Neural crest cell (in vitro differentiated cells): ENCODE measurements around the gene GLT1D1. TPM values are rescaled to one million over a fixed set of nuclear protein-coding genes. Genes with fewer than 3 reads are reported as not detected.
A peak's percentile ranks its signal among the peaks of the same experiment; 100 is the strongest.
"Not testable (repeated sequence)": the region's sequence is repeated elsewhere in the genome, so short reads cannot be mapped to it uniquely, and the experiment has no call there.

ENCODE experiments used
- DNase-seq: peaks from one replicate; pipeline ENCODE4 v3.0.0; 2021; ENCODE audit warnings: low read depth, mixed read lengths, low spot score
- H3K27ac Mint-ChIP-seq: one replicate; pipeline ENCODE4 v1.8.0; 2021; ENCODE audit warnings: mild to moderate bottlenecking, mixed read lengths; ENCODE audit not compliant: unreplicated experiment
- H3K27me3 Mint-ChIP-seq: 2 replicates; pipeline ENCODE4 v1.8.0; 2021; ENCODE audit warnings: low read depth, mild to moderate bottlenecking, mixed read lengths
- H3K36me3 Mint-ChIP-seq: 2 replicates; pipeline ENCODE4 v1.8.0; 2021; ENCODE audit warnings: low read depth, mild to moderate bottlenecking, mixed read lengths
- H3K4me1 Mint-ChIP-seq: 2 replicates; pipeline ENCODE4 v1.8.0; 2021; ENCODE audit warnings: mixed read lengths
- H3K4me3 Mint-ChIP-seq: one replicate; pipeline ENCODE4 v1.8.0; 2021; ENCODE audit warnings: mild to moderate bottlenecking, mixed read lengths
- H3K9me3 Mint-ChIP-seq: 2 replicates; pipeline ENCODE4 v1.8.0; 2021; ENCODE audit warnings: mixed read lengths
- long read RNA-seq: library from polyadenylated mRNA; unstranded; transcript quantifications from one replicate; pipeline ENCODE4 v2.0.0, GENCODE V29; 2020
- total RNA-seq: library from RNA; stranded (reverse); gene quantifications from 2 replicates; pipeline ENCODE4 v1.2.1, GENCODE V29; 2021
- TF ChIP-seq, protein P1 (sequence below): fragments of 200-600 bp; sonication (generic); conservative IDR thresholded peaks from 2 replicates; pipeline ENCODE4 v1.5.0; 2021; ENCODE audit warnings: antibody characterized with exemption, mild to moderate bottlenecking

The GLT1D1 gene
- total RNA-seq: 7.4 and 8.6 TPM in 2 replicates
- long read RNA-seq: 0 reads

DNA sequence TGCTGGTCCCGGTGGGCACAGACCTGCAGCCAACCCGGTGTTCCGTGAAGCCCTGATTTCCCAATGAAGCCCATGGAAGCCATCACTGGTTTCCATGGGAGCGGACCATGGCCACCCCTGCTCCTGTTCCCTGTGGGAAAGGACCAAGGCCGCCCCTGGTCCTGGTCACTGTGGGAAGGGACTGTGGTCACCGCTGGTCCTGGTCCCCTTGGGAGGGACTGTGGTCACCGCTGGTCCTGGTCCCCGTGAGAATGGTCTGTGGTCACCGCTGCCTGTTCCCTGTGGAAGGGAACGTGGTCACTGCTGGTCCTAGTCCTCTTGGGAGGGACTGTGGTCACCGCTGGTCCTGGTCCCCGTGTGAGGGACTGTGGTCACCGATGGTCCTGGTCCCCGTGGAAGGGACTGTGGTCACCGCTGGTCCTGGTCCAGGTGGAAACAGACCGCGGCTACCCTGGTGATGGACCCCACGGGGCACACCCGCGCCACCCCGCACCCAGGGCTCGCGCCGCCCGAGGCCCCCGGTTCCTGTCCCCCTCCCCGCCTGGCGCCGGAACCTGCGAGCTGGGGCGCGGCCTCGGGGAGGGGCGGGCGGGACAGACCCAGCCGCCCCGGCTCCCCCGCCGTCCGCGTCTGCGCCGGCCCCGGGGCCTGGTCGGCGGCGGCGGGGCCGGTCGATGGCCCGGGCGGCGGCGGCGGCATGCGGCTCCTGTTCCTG, at the start of gene GLT1D1:
Gene GLT1D1 (plus strand): TSS at position 594 of the 715 bp plus-strand sequence. CDS start 104 bp downstream, at position 698.
- Mint-ChIP-seq H3K27ac (no peak within 1 kb of the TSS), H3K4me1 (peaks cover 28% of the 10 kb centered on the region), H3K27me3 (peaks cover 17% of the 10 kb centered on the region), H3K4me3 (peak within 1 kb of the TSS; percentile 79), H3K9me3 (peaks cover 5% of the 10 kb centered on the region), H3K36me3 (peaks cover 2% of the 10 kb centered on the region)
- TF ChIP-seq, protein P1, sequence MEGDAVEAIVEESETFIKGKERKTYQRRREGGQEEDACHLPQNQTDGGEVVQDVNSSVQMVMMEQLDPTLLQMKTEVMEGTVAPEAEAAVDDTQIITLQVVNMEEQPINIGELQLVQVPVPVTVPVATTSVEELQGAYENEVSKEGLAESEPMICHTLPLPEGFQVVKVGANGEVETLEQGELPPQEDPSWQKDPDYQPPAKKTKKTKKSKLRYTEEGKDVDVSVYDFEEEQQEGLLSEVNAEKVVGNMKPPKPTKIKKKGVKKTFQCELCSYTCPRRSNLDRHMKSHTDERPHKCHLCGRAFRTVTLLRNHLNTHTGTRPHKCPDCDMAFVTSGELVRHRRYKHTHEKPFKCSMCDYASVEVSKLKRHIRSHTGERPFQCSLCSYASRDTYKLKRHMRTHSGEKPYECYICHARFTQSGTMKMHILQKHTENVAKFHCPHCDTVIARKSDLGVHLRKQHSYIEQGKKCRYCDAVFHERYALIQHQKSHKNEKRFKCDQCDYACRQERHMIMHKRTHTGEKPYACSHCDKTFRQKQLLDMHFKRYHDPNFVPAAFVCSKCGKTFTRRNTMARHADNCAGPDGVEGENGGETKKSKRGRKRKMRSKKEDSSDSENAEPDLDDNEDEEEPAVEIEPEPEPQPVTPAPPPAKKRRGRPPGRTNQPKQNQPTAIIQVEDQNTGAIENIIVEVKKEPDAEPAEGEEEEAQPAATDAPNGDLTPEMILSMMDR: no peak
- DNase-seq: no peak

- Mint-ChIP-seq H3K27me3 (no peaks in the 10 kb centered on the region), H3K27ac (no peak overlapping the region), H3K4me1 (no peaks in the 10 kb centered on the region), H3K4me3 (no peak overlapping the region), H3K36me3 (peaks cover 39% of the 10 kb centered on the region), H3K9me3 (no peaks in the 10 kb centered on the region)
- TF ChIP-seq, protein P1: no peak
- no peak for DNase-seq
These were observed 49.5 kb upstream of the GLT1D1 start for GRCh38 chr12:128803788-128804187.

- Mint-ChIP-seq H3K36me3 (peaks cover 39% of the 10 kb centered on the region), H3K27me3 (no peaks in the 10 kb centered on the region), H3K27ac (no peak overlapping the region), H3K9me3 (no peaks in the 10 kb centered on the region), H3K4me1 (no peaks in the 10 kb centered on the region), H3K4me3 (no peak overlapping the region)
- TF ChIP-seq, protein P1: no peak
- DNase-seq: no peak
These were observed 48.5 kb upstream of the GLT1D1 start for GRCh38 chr12:128804762-128805161.

GRCh38 chr12:128805406-128805805, 47.9 kb upstream of the GLT1D1 start:
- H3K4me1 Mint-ChIP-seq, H3K4me3 Mint-ChIP-seq, H3K27me3 Mint-ChIP-seq, DNase-seq, H3K9me3 Mint-ChIP-seq, H3K27ac Mint-ChIP-seq: not testable (repeated sequence)
- peaks cover 34% of the 10 kb centered on the region for H3K36me3 Mint-ChIP-seq

DNA sequence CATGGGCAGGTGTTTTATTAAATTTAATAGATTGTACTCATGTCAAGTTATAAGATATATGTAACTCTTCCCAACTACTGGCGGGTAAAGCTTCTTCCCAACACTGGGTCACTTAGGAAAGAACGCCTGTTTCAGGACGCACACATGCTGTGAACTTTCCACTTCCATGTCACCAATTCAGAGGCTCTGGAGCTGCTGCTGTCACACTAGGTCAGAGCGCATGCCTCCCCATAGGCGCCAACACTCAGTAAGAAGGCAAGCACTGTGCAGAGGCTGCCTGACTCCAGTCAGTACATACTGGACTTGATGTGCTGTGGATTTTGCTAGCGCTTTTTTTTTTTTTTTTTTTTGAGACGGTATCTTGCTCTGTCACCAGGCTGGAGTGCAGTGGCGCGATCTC, 46.7 kb upstream of the GLT1D1 start:
- Mint-ChIP-seq H3K4me1 (no peaks in the 10 kb centered on the region), H3K9me3 (no peaks in the 10 kb centered on the region), H3K27me3 (no peaks in the 10 kb centered on the region), H3K4me3 (no peak overlapping the region), H3K27ac (no peak overlapping the region), H3K36me3 (peaks cover 30% of the 10 kb centered on the region)
- DNase-seq: no peak
- TF ChIP-seq, protein P1: no peak

DNA sequence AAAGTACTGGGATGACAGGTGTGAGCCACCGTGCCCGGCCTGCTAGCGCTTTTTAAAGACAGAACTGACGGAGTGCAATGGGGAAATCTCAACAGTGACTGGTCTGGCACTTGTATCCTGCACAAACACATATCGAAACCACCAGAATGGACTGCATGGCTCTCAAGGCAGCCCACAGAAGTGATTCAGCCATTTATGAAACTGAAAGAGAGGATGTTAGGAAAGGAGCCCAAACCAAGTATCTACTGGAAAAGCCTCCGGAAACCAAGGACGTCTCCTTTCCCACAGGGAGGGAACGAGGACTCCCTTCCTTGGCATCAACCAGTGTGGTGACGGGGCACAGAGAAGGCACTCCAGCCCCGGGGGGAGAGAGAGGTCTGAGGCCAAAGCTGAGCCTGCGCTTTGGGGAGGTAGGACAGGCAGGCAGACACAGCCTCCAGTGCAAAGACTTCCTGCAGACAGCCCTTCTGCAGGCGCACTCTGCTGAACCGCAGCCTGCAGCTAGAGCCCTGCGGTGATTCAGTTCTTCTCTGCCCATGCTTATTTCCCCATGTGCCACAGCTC, 46.0 kb upstream of the GLT1D1 start:
- H3K9me3 Mint-ChIP-seq: no peaks in the 10 kb centered on the region

More for the DNA sequence above, 46.0 kb upstream of the GLT1D1 start:
- Mint-ChIP-seq H3K27me3 (no peaks in the 10 kb centered on the region), H3K27ac (no peak overlapping the region), H3K36me3 (peaks cover 30% of the 10 kb centered on the region), H3K4me1 (no peaks in the 10 kb centered on the region), H3K4me3 (no peak overlapping the region)
- TF ChIP-seq, protein P1: no peak
- no peak for DNase-seq
